NT2/D1 (cell line): ENCODE results near the gene USB1.

Experiments
- SUZ12 ChIP-seq: IDR thresholded peaks from 2 replicates; pipeline ENCODE4 v1.6.1; 2011; ENCODE audit not compliant: insufficient read length, insufficient read depth; ENCODE audit errors: extremely low read depth
- YY1 ChIP-seq: IDR thresholded peaks from 2 replicates; pipeline ENCODE4 v1.6.1; 2011; ENCODE audit not compliant: insufficient read length, insufficient read depth
- ZNF274 ChIP-seq: IDR thresholded peaks from 2 replicates; pipeline ENCODE4 v1.6.1; 2011; ENCODE audit warnings: mild to moderate bottlenecking, low read depth, low read length

- TF ChIP-seq YY1 (no peak), ZNF274 (no peak), SUZ12 (no peak)
Measured at GRCh38 chr16:57984443-57985203, 16.6 kb upstream of the USB1 start.
